ENCODE data around the gene B4GALT1.
"Not testable (repeated sequence)": the region's sequence is repeated elsewhere in the genome, so short reads cannot be mapped to it uniquely, and the experiment has no call there.

The B4GALT1 gene

DNA sequence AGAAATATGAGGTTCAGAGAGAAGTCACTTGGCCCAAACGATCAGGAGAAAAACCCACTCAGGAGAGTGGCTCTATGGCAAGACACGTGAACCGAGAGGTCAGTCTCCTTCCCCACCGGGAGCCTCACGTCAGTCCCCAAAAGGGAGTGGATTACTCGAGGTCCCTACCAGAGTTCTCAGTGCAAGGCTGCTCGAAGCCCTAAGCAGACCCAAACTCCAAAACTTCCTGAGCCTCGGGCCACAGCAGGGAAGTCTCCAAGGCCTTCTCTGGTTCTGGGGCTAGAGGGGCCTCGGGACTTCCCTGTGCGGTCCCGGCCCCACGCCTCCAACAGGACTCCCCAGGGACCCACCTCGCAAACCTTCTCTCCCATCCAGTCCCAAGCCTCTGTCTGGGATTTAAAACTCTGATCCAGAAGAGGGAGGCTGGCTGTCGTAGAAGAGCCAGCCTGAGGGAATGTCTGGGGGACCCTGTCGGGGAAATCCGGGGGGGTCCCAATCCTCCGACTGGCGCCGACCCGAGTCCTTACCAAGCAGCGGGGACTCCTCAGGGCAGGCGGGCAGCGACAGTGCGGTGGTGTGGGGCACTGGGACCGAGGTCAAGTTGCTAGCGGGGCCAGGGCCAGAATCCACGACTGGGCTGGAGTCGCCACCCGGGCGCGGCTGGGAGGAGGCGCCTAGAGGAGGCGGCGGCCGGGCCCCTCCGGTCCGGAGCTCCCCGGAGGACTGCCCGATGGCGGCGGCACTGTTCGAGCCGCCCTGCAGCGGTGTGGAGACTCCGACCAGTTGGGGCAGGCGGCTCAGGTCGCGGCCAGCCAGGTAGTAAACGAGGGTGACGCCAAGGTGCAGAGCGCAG, 679 bp downstream of the B4GALT1 start:
- TF ChIP-seq, protein P1, sequence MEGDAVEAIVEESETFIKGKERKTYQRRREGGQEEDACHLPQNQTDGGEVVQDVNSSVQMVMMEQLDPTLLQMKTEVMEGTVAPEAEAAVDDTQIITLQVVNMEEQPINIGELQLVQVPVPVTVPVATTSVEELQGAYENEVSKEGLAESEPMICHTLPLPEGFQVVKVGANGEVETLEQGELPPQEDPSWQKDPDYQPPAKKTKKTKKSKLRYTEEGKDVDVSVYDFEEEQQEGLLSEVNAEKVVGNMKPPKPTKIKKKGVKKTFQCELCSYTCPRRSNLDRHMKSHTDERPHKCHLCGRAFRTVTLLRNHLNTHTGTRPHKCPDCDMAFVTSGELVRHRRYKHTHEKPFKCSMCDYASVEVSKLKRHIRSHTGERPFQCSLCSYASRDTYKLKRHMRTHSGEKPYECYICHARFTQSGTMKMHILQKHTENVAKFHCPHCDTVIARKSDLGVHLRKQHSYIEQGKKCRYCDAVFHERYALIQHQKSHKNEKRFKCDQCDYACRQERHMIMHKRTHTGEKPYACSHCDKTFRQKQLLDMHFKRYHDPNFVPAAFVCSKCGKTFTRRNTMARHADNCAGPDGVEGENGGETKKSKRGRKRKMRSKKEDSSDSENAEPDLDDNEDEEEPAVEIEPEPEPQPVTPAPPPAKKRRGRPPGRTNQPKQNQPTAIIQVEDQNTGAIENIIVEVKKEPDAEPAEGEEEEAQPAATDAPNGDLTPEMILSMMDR (IDR thresholded peaks at IDR 0.05; ENCODE audit: poor library complexity, severe bottlenecking) = no peak
- Histone ChIP-seq H3K36me3 (ENCODE audit: low read depth) (no peaks in the 10 kb centered on the region), H3K9me3 (ENCODE audit: severe bottlenecking) (no peaks in the 10 kb centered on the region), H3K4me3 (ENCODE audit: severe bottlenecking) (peak overlapping the region; percentile 98), H3K27ac (ENCODE audit: poor library complexity, severe bottlenecking) (peak overlapping the region; percentile 99), H3K27me3 (ENCODE audit: insufficient read depth, poor library complexity, severe bottlenecking) (no peaks in the 10 kb centered on the region), H3K4me1 (ENCODE audit: insufficient read depth, poor library complexity, severe bottlenecking) (peaks cover 24% of the 10 kb centered on the region)
- DNase-seq (ENCODE audit: low spot score) (no peak), ATAC-seq (ENCODE audit: low read depth) (peak; percentile 7)

DNA sequence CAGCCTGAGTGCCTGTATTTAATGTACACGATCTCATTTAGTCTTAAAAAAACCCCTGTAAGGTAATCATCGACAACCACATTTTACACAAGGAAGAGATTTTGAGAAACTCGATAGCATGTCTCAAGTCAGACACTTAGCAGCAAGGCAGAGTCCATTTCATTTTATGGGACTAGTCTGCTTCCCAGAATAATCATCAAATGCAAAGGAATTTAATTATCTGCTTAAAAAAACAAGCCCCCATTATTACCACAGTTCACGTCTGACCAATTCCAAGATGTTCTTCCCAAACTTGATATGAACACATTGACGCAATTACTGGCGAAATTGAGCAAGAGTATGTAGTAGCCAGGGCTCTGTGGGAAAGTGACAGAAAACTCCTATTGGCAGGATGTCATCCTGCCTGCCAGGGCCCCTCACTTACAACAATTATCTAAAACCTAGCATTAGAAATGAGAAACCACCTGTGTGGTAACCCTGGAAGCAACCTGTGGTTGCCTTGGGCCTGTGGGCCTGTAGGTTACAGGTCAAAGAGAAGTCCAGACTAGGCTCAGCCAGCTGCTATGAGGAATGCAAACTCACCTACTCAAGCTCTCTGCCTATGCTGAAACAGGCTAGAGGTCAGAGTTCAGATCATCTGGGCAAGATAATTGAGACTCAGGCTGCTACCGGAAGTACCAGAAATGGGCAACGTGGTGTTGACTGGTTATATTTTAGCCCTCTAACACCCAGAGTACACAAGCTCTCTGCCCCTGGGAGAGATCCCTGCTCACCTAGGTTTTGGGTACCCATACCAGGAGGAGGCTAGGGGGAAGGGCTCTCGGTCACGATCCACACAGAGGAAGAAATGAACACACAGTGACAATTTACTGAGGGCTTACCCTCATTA, 1.6 kb downstream of the B4GALT1 start:
- Histone ChIP-seq H3K4me1 (ENCODE audit: insufficient read depth, poor library complexity, severe bottlenecking) (peaks cover 32% of the 10 kb centered on the region), H3K27me3 (ENCODE audit: insufficient read depth, poor library complexity, severe bottlenecking) (no peaks in the 10 kb centered on the region), H3K4me3 (ENCODE audit: severe bottlenecking) (peak overlapping the region; percentile 98), H3K9me3 (ENCODE audit: severe bottlenecking) (no peaks in the 10 kb centered on the region), H3K27ac (ENCODE audit: poor library complexity, severe bottlenecking) (peak overlapping the region; percentile 99), H3K36me3 (ENCODE audit: low read depth) (no peaks in the 10 kb centered on the region; the same call in 1 of the 2 replicates)
- ATAC-seq (ENCODE audit: low read depth) = peak; percentile 5
- TF ChIP-seq, protein P1 (IDR thresholded peaks at IDR 0.05; ENCODE audit: poor library complexity, severe bottlenecking) = no peak
- DNase-seq (ENCODE audit: low spot score) = no peak

DNA sequence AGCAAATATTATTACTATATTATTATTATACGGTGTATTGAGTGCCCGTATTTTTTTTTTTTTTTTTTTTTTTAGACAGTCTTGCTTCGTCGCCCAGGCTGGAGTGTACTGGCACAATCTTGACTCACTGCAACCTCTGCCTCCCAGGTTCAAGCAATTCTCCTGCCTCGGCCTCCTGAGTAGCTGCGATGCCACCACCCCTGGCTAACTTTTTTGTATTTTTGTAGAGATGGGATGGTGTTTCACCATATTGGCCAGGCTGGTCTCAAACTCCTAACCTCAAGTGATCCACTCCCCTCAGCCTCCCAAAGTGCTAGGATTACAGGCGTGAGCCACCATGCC, 2.2 kb downstream of the B4GALT1 start:
- Histone ChIP-seq H3K4me1 (ENCODE audit: insufficient read depth, poor library complexity, severe bottlenecking) (peaks cover 38% of the 10 kb centered on the region), H3K27ac (ENCODE audit: poor library complexity, severe bottlenecking) (peak overlapping the region; percentile 99), H3K4me3 (ENCODE audit: severe bottlenecking) (peak overlapping the region; percentile 98)
- not testable (repeated sequence) for H3K27me3 ChIP-seq (ENCODE audit: insufficient read depth, poor library complexity, severe bottlenecking); DNase-seq (ENCODE audit: low spot score); ATAC-seq (ENCODE audit: low read depth); H3K36me3 ChIP-seq (ENCODE audit: low read depth); H3K9me3 ChIP-seq (ENCODE audit: severe bottlenecking)

DNA sequence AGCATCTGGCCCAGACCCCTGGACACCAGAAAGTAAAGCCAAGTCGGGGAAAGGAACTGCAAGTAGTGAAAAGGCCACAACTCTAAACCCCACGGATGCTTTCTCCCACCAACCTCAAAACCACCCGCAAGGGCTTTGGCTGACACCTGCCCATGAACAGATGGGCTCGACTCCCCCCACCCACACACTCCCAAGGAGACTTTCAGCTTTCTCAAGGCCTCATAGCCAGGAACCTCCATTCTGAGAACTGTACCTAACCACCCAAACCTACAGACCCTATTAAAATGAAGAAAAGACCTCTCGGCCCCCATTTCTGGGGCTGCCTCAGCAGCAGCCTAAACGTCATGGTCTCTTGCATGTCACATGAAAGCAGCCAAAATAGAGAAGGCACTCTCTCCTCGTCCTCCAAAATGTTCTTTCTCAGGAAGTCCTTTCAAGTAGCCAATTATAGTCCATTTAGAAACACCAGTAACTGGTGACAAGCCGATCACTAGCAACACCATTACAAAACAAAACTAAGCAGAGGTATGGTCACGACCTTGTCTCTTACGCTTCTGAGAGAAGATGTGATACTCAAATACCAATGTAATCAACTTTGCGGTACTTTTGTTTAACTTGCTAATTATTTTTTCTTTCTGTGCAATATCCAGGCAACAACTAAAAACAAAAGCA, 2.9 kb downstream of the B4GALT1 start:
- Histone ChIP-seq H3K27ac (ENCODE audit: poor library complexity, severe bottlenecking) (peak overlapping the region; percentile 99), H3K4me1 (ENCODE audit: insufficient read depth, poor library complexity, severe bottlenecking) (peaks cover 44% of the 10 kb centered on the region), H3K27me3 (ENCODE audit: insufficient read depth, poor library complexity, severe bottlenecking) (no peaks in the 10 kb centered on the region), H3K4me3 (ENCODE audit: severe bottlenecking) (peak overlapping the region; percentile 98), H3K36me3 (ENCODE audit: low read depth) (peaks cover 6% of the 10 kb centered on the region), H3K9me3 (ENCODE audit: severe bottlenecking) (no peaks in the 10 kb centered on the region)
- DNase-seq (ENCODE audit: low spot score) (no peak), ATAC-seq (ENCODE audit: low read depth) (no peak)
- TF ChIP-seq, protein P1 (IDR thresholded peaks at IDR 0.05; ENCODE audit: poor library complexity, severe bottlenecking) = no peak

Measured in RWPE2 (cell line).